Duodenal mucosa (tissue), 2 donors: ENCODE measurements around the gene DRAXIN.

ENCODE experiments used
- H3K27ac ChIP-seq: one replicate; pipeline ENCODE4 v1.7.0; 2013; ENCODE audit warnings: low read depth, low read length
- H3K27me3 ChIP-seq, 2 donors: one replicate each; pipeline ENCODE4 v1.7.0; 2013; ENCODE audit warnings: low read length in 2 of 2, control low read depth in 1 of 2; ENCODE audit not compliant: insufficient read depth in 2 of 2, control insufficient read depth in 1 of 2
- H3K36me3 ChIP-seq, 2 donors: one replicate each; pipeline ENCODE4 v1.7.0; 2013; ENCODE audit warnings: low read length in 2 of 2, control low read depth in 1 of 2; ENCODE audit not compliant: insufficient read depth in 2 of 2, control insufficient read depth in 1 of 2
- H3K4me1 ChIP-seq, 2 donors: one replicate each; pipeline ENCODE4 v1.7.0; 2013; ENCODE audit warnings: low read length in 2 of 2, control low read depth in 1 of 2; ENCODE audit not compliant: insufficient read depth in 2 of 2, control insufficient read depth in 1 of 2
- H3K4me3 ChIP-seq, 2 donors: one replicate each; pipeline ENCODE4 v1.7.0; 2013; ENCODE audit warnings: low read length in 2 of 2, low read depth in 1 of 2
- H3K9ac ChIP-seq, 2 donors: one replicate each; pipeline ENCODE4 v1.7.0; 2013; ENCODE audit warnings: low read length in 2 of 2, low read depth in 1 of 2
- H3K9me3 ChIP-seq, 2 donors: one replicate each; pipeline ENCODE4 v1.7.0; 2013; ENCODE audit warnings: low read length in 2 of 2, control low read depth in 1 of 2; ENCODE audit not compliant: control insufficient read depth in 1 of 2

The DRAXIN gene

DNA sequence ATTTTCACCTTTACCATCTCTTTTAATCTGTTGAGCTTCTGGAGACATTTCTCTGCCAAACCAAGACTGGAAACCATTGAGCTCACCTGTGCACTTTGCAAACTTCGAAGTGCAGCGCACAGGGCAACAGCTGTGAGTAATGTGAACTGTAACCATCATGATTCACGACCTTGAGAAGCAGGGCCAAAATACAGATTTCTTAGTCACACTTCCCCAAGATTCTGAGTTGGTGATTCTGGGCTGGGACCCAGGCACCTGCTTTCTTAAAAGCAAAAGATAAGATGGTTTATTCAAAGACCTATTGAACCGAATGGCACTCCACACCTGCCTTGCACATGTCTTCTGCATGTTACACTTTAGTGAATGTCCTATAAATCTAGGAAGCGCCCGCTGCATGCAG is 54.6 kb downstream of the DRAXIN start:
- no peak overlapping the region for H3K9ac ChIP-seq
- H3K36me3 ChIP-seq: peaks cover 0 to 17% of the 10 kb centered on the region in 2 donors
- H3K27ac ChIP-seq: no peak overlapping the region
- no peaks in the 10 kb centered on the region for H3K27me3 ChIP-seq
- no peaks in the 10 kb centered on the region for H3K9me3 ChIP-seq
- H3K4me1 ChIP-seq: peaks cover 0 to 5% of the 10 kb centered on the region in 2 donors
- H3K4me3 ChIP-seq: no peak overlapping the region

DNA sequence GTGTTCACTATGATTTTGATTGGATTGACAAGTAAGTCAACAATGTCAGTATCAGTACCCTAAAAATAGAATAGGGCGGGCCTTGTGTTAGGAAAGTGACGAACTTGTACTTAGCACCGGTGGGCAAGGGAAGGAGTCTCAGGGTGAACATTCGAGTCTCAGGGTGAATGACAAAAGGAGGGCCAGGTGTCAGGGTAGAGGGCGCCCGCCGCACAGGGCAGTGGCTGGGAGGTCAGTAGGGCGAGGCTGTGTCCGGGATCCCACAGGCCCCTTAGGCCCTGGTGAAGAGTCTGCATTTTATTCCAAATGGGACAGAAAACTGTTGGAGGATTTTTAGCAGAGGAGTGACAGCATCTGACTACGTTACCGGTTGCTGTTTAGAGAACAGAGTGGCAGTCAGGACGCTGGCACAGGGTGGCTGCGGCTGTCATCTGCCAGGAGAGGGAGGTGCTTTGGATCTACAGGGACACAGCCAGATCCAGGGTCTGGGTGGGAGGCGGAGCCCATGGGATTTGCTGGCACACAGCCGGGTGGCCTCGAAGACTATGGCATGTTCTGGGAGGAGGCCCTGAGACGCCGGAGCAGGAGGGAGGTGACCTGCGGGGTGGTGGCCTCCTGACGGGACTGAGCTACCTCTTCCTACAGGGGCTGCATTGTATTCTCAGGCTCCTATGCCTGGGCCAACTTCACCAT is 55.4 kb downstream of the DRAXIN start:
- Histone ChIP-seq H3K27ac (no peak overlapping the region), H3K4me3 (no peak overlapping the region), H3K27me3 (no peaks in the 10 kb centered on the region), H3K4me1 (peaks cover 0 to 5% of the 10 kb centered on the region in 2 donors), H3K9ac (no peak overlapping the region), H3K36me3 (peaks cover 0 to 17% of the 10 kb centered on the region in 2 donors), H3K9me3 (no peaks in the 10 kb centered on the region)

DNA sequence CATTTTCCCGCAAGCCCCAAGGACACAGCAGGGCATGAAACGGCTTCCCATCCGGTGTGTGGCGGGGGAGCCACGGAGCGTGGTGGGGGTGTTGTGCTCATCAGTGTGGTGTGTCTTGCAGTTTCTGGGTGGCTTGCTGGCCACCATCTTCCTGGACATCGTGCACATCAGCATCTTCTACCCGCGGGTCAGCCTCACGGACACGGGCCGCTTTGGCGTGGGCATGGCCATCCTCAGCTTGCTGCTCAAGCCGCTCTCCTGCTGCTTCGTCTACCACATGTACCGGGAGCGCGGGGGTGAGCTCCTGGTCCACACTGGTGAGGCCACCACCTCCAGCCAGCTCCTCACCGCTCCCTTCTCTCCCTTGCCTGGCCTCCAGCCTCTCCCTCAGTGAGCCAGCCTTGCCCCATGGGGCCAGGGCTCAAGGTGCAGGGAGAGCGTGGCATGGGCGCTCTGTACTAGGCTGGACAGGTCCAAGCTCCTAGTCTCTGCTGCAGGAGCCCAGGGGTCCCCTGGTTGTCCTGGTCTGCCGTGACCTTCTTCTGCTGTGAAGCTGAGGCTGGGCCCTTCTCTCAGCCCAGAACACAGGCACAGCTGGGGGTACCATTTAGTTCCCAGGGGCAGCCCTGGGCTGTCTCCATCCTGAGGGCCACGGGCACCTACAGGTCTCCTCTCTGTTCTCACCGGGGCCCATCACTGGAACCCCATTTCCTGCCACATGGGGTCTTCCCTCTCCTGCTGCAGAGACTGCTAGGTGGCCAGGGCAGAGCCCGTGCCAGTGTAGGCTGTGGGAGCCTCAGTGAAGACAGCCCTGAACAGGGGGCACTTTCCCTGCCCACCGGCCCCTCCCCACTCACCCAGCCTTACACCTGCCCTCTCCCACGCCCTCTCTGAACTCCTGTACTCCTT is 57.0 kb downstream of the DRAXIN start:
- H3K27ac ChIP-seq: no peak overlapping the region
- H3K36me3 ChIP-seq: peaks cover 0 to 17% of the 10 kb centered on the region in 2 donors
- no peak overlapping the region for H3K4me3 ChIP-seq
- H3K4me1 ChIP-seq: peaks cover 0 to 5% of the 10 kb centered on the region in 2 donors
- no peaks in the 10 kb centered on the region for H3K9me3 ChIP-seq
- no peaks in the 10 kb centered on the region for H3K27me3 ChIP-seq
- H3K9ac ChIP-seq: no peak overlapping the region

DNA sequence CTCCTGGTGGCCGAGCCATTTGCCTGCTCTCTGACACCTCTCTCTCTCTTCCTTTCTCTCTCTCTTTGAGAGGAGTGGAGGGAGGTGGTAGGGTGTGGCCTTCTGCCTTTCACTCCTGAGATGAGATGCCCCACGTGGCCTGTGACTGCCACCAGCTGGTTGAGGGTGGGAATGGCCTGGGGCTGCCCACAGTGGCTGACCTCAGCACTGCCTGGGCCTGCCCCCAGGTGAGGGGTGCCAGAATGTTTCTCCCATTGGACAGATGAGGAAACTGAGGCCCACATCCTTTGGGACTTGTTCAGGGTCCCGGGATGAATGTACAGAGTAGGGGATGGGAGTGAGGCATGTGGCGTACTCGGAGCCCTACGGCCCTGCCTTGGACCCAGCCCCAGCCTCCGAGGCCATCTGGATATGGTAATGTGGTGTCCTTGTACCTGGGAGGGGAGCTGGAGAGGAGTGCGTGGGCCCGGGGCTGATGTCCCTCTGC is 57.7 kb downstream of the DRAXIN start:
- Histone ChIP-seq H3K4me1 (peaks cover 0 to 5% of the 10 kb centered on the region in 2 donors), H3K27me3 (no peaks in the 10 kb centered on the region), H3K27ac (no peak overlapping the region), H3K9me3 (no peaks in the 10 kb centered on the region), H3K4me3 (no peak overlapping the region), H3K36me3 (peaks cover 0 to 17% of the 10 kb centered on the region in 2 donors), H3K9ac (no peak overlapping the region)

- H3K27me3 ChIP-seq: no peaks in the 10 kb centered on the region
- H3K9ac ChIP-seq: no peak overlapping the region
- peaks cover 0 to 5% of the 10 kb centered on the region in 2 donors for H3K4me1 ChIP-seq
- no peak overlapping the region for H3K27ac ChIP-seq
- H3K36me3 ChIP-seq: peaks cover 0 to 17% of the 10 kb centered on the region in 2 donors
- H3K9me3 ChIP-seq: no peaks in the 10 kb centered on the region
- H3K4me3 ChIP-seq: no peak overlapping the region
Measured at GRCh38 chr1:11749996-11750395, 58.5 kb downstream of the DRAXIN start.

- H3K27ac ChIP-seq: no peak overlapping the region
- no peaks in the 10 kb centered on the region for H3K9me3 ChIP-seq
- H3K9ac ChIP-seq: no peak overlapping the region
- no peaks in the 10 kb centered on the region for H3K4me1 ChIP-seq
- H3K36me3 ChIP-seq: peaks cover 0 to 14% of the 10 kb centered on the region in 2 donors
- no peak overlapping the region for H3K4me3 ChIP-seq
- no peaks in the 10 kb centered on the region for H3K27me3 ChIP-seq
Measured at GRCh38 chr1:11751087-11751486, 59.6 kb downstream of the DRAXIN start.

DNA sequence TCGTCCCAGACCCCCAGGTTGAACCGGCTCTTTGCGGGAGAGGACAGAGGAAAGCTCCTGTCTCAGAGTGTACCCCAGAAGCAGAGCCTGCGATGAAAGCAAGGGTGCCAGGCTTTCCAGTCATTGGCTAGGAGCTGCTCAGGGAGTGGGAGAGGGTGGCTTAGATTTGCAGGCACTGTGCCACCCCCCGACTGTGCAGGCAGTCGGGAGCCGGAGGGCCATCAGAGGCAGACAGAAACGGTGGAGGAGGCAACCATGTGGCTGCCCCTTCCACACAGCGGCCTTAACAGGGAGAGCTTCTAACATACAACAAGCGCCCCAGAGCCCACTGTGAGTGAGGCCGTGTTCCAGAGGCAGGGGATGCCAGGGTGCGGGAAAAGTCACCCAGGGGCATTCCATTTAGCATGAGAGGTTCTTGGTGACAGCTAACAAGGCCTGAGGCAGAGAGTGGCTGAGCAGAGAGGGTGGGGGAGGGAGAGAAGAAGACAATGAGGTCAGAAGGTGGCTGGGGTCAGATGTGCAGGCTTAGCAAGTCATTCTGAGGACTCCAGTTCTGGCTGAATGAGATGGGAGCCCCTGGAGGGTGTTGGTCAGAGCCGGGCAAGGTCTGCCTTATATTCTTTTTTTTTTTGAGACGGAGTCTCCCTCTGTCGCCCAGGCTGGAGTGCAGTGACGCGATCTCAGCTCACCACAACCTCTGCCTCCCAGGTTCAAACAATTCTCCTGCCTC is 61.0 kb downstream of the DRAXIN start:
- Histone ChIP-seq H3K4me3 (no peak overlapping the region), H3K4me1 (no peaks in the 10 kb centered on the region), H3K27ac (no peak overlapping the region), H3K27me3 (no peaks in the 10 kb centered on the region), H3K9ac (no peak overlapping the region), H3K36me3 (peaks cover 0 to 11% of the 10 kb centered on the region in 2 donors), H3K9me3 (no peaks in the 10 kb centered on the region)

GRCh38 chr1:11753555-11754208 is 62.2 kb downstream of the DRAXIN start:
- Histone ChIP-seq H3K9me3 (no peaks in the 10 kb centered on the region), H3K9ac (no peak overlapping the region), H3K27me3 (no peaks in the 10 kb centered on the region), H3K4me3 (no peak overlapping the region), H3K36me3 (peaks cover 0 to 7% of the 10 kb centered on the region in 2 donors), H3K4me1 (no peaks in the 10 kb centered on the region), H3K27ac (no peak overlapping the region)

GRCh38 chr1:11757047-11757446 is 65.5 kb downstream of the DRAXIN start:
- peaks cover 4 to 8% of the 10 kb centered on the region in 2 donors for H3K27me3 ChIP-seq
- peaks cover 0 to 4% of the 10 kb centered on the region in 2 donors for H3K4me1 ChIP-seq
- no peak overlapping the region for H3K27ac ChIP-seq
- H3K9me3 ChIP-seq: no peaks in the 10 kb centered on the region
- H3K36me3 ChIP-seq: no peaks in the 10 kb centered on the region
- H3K4me3 ChIP-seq: no peak overlapping the region
- no peak overlapping the region for H3K9ac ChIP-seq
